Mesothelial cell of epicardium (in vitro differentiated cells): ENCODE results near the gene RGS11. TPM values are rescaled to one million over a fixed set of nuclear protein-coding genes. Genes with fewer than 3 reads are reported as not detected.
A peak's percentile ranks its signal among the peaks of the same experiment; 100 is the strongest.

ENCODE experiments used
- DNase-seq, 2 experiments: peaks; one replicate each; pipeline ENCODE4 v3.0.0; 2021; ENCODE audit warnings: low spot score in 2 of 2; ENCODE audit not compliant: unreplicated experiment in 2 of 2
- H3K27ac Mint-ChIP-seq: 2 replicates; pipeline ENCODE4 v1.8.0; 2021; ENCODE audit warnings: mixed read lengths
- H3K27me3 Mint-ChIP-seq: 2 replicates; pipeline ENCODE4 v1.8.0; 2021; ENCODE audit warnings: low read depth, mixed read lengths
- H3K36me3 Mint-ChIP-seq: 2 replicates; pipeline ENCODE4 v1.8.0; 2021; ENCODE audit warnings: mixed read lengths
- H3K4me1 Mint-ChIP-seq: 2 replicates; pipeline ENCODE4 v1.8.0; 2021; ENCODE audit warnings: mixed read lengths
- H3K4me3 Mint-ChIP-seq: 2 replicates; pipeline ENCODE4 v1.8.0; 2021; ENCODE audit warnings: mild to moderate bottlenecking, moderate library complexity, mixed read lengths
- H3K9me3 Mint-ChIP-seq: 2 replicates; pipeline ENCODE4 v1.8.0; 2021; ENCODE audit warnings: mixed read lengths
- CTCF ChIP-seq: fragments of 200-600 bp; sonication (generic); IDR thresholded peaks from one replicate; pipeline ENCODE4 v1.5.0; 2021; ENCODE audit warnings: antibody characterized with exemption; ENCODE audit not compliant: unreplicated experiment
- total RNA-seq: library from RNA; stranded (reverse); gene quantifications from 3 replicates; pipeline ENCODE4 v1.2.1, GENCODE V29; 2021

Gene RGS11
- total RNA-seq, 1 donor from 2014 or later, result 3.5 TPM

- Mint-ChIP-seq H3K27me3 (peaks cover 49% of the 10 kb centered on the region), H3K9me3 (no peaks in the 10 kb centered on the region), H3K4me3 (peak overlapping the region; percentile 62), H3K27ac (no peak overlapping the region), H3K4me1 (no peaks in the 10 kb centered on the region), H3K36me3 (no peaks in the 10 kb centered on the region)
- DNase-seq, result no peak
- no peak for TF ChIP-seq CTCF
Observed at GRCh38 chr16:280991-281659, 5.4 kb upstream of the RGS11 start.

- H3K4me1 Mint-ChIP-seq, result no peaks in the 10 kb centered on the region
- peaks cover 50% of the 10 kb centered on the region for H3K27me3 Mint-ChIP-seq
Observed at GRCh38 chr16:280552-280951, 4.8 kb upstream of the RGS11 start, which contains the start of gene ARHGDIG. TSS of gene ARHGDIG (plus strand) at chr16:280591. CDS start at chr16:280681, 90 bp downstream.

GRCh38 chr16:280005-280460 lies 4.3 kb upstream of the RGS11 start:
- no peak for TF ChIP-seq CTCF
- Mint-ChIP-seq H3K9me3 (no peaks in the 10 kb centered on the region), H3K27ac (no peak overlapping the region), H3K27me3 (peaks cover 53% of the 10 kb centered on the region), H3K4me1 (no peaks in the 10 kb centered on the region), H3K36me3 (no peaks in the 10 kb centered on the region), H3K4me3 (peak overlapping the region; percentile 56)
- no peak for DNase-seq

More at GRCh38 chr16:280552-280951, 4.8 kb upstream of the RGS11 start, which contains the start of gene ARHGDIG:
- TF ChIP-seq CTCF, result no peak
- no peaks in the 10 kb centered on the region for H3K9me3 Mint-ChIP-seq
- H3K4me3 Mint-ChIP-seq, result peak within 1 kb of the TSS; percentile 62
- H3K27ac Mint-ChIP-seq, result no peak within 1 kb of the TSS
- H3K36me3 Mint-ChIP-seq, result no peaks in the 10 kb centered on the region
- no peak for DNase-seq

- Mint-ChIP-seq H3K4me3 (peak overlapping the region; percentile 56), H3K9me3 (no peaks in the 10 kb centered on the region), H3K27me3 (peaks cover 57% of the 10 kb centered on the region), H3K27ac (no peak overlapping the region), H3K4me1 (no peaks in the 10 kb centered on the region), H3K36me3 (no peaks in the 10 kb centered on the region)
- no peak for TF ChIP-seq CTCF
- DNase-seq, result no peak
Observed at GRCh38 chr16:279531-279930, 3.8 kb upstream of the RGS11 start.

GRCh38 chr16:278863-279366 lies 3.2 kb upstream of the RGS11 start:
- H3K4me1 Mint-ChIP-seq, result no peaks in the 10 kb centered on the region
- no peaks in the 10 kb centered on the region for H3K36me3 Mint-ChIP-seq
- peak overlapping the region; percentile 1 for H3K4me3 Mint-ChIP-seq
- DNase-seq, result no peak
- peaks cover 62% of the 10 kb centered on the region for H3K27me3 Mint-ChIP-seq
- TF ChIP-seq CTCF, result no peak
- no peaks in the 10 kb centered on the region for H3K9me3 Mint-ChIP-seq
- H3K27ac Mint-ChIP-seq, result no peak overlapping the region
